Activated effector memory CD4-positive, alpha-beta T cell treated with anti-CD3 and anti-CD28 coated beads, Interleukin-2, amount 50 U/mL, for 16 hours (primary cell): ENCODE data around the gene TFF2.

Source experiments
- DNase-seq: peaks from one replicate; pipeline ENCODE4 v3.0.0-alpha.2; 2020

TFF2 gene

DNA sequence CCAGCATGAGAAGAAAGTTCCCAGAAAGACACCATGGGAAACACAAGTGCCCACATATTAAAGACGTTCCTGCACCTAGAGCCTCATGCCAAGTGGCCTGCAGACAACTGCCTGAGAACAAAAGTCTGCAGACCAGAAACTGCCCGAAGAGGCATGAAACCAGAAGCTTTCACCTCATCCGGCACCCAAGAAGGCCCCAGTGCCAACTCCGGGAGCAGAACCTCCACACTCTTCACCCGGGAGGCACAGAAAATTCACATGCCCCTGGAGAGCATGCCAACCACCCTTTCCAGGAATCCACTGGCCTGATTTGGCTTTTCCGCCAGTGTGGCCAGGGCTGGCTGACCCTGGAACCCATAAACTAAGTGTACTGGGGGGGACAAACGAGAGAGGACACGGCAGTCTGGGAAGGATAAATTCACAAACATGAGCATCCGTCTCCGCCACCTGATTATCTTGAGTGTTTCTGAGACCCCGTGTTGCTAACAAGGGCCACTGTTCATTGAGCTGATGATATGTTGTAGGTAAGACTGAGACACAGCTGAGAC is 6.8 kb downstream of the TFF2 start:
- DNase-seq: peak; percentile 33

DNA sequence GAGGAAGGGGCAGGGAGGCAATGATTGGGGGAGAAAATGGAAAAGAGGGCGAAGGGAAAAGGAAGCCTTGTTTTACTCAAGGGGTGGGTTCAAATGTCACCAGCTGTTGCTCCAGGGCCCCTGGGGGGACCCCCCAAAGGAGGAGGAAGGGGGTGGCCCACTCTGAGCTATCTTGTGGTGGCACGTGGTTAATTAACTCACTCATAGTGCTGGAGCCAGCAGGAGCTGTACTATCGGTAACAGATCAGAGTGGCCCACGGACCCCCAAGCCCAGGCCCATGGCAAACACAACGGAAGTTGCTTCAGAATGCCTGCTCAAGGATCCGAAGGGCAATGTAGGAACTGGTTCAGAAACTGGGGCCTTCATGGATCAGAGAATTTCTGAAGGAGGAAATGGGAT is 7.2 kb downstream of the TFF2 start:
- peak; percentile 54 for DNase-seq

DNA sequence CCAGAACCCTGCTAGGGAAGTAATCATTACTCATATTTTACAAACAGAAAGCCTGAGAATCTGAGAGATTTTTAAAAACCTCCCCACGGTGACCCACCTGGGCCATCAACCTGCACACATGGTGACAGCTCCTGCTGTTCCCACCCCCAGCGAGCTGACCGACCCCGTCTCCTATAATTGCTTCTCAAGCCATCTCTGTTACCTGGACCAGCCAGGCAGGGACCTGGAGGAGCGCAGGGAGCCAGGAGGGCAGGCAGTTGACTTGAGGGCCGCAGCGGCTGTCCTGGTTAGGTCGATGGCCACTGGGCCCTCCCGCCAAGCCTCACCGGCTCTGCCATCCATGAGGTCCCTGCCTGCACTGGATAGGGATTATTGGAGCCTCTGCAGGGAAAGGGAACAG is 7.7 kb downstream of the TFF2 start:
- no peak for DNase-seq

DNA sequence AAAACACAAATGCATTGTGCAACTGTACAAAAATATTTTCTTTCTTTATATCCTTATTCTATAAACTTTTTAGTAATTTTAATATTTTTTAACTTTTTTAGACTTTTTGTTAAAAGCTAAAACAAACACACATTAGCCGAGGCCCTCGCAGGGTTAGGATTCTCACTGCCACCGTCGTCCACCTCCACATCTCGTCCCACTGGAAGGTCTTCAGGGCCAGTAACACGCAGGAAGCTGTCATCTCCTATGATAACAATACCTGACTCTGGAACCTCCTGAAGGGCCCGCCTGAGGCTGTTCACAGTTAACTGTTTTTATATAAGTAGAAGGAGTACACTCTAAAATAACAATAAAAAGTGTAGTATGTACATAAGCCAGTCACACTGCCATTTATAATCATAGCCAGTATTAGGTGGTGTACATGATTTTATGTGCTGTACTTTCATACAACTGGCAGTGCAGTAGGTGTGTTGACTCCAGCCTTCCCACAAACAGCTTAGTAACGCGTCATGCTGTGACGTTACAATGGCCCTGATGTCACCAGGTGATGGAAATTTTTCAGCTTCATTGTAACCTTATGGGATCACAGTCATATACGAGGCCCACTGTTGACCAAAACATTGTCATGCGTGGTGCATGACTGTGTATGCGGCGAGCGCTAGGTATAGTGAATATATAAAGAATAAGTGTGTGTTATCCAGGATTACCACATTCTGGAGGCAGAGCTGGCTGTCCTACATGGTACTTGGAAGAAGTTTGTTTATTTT is 8.8 kb downstream of the TFF2 start:
- peak; percentile 39 for DNase-seq

DNA sequence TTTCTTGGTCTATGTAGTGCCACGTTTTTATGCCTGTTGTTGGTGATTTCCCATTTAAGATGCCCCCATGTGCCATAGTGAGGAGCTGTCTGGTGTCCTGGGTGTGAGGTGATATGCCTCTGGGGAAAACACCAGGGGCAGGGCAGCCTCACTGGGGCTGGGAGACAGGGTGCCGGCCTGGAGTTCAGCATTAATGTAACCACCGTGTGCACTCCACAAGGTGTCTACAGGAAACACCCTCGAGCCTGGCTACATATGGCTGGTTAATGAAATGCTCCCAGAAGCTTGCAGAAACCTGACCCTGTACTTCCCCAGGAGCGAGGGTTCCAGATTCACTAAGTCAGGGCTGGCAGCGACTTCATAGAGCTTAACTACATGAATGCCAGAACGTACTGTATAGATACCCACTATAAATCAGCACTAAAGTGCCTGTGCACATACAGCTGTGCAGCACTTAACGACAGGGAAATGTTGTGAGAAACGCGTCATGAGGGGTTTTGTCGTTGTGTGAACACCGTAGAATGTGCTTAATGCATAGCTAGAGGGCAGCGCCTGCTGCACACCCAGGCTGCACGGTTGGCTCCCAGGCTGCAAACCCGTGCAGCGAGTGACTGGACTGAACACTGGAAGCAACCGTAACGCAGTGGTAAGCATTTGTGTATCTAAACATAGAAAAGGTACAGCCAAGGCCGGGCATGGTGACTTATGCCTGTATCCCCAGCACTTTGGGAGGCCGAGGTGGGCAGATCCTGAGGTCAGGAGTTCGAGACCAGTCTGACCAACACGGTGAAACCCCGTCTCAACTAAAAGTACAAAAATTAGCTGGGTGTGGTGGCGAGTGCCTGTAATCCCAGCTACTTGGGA is 10.4 kb downstream of the TFF2 start:
- no peak for DNase-seq

DNA sequence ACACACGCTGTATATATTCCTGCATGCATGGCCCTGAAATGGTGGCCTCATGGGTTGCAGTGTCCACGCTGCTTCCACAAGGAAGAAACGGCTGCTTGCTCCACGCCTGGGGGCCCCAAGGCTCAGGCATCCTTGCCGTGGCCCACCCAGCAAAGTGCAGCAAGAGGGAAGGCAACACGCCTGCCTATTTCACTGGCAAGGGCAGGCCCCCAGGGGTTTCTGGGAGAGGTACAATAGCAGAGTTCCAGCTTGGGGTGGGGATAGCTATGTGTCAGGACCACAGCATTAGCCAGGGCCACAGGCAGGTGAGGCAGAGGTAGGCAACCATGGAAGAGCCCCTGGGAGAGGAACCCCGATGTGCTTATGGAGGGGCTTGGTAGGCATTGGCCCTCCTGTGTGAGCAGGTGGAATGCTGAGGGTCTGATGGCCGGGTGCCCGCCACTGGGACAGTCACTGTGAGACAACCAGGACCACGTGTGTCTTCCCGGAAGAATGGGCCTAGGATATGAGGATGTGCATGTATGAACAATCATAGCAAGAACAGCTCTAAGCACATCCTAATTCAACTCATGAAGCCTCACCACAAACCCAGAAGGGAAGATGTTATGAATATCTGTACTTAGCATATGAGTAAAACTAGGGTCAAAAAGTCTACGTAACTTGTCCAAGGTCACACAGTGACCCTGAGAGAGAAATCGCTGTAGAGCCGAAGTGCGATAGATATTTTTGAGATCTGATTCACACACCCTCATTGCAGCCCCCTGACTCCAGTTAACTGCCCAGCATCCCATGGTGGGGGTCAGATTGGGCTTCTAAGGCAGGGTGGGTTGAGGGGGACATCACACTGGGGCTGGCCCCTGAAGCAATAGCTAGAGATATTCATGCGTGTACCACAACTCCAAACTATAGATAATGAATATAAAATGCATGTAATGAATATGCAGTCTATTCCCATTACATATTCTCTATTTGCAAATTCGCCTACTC is 11.8 kb downstream of the TFF2 start:
- DNase-seq: peak; percentile 43

DNA sequence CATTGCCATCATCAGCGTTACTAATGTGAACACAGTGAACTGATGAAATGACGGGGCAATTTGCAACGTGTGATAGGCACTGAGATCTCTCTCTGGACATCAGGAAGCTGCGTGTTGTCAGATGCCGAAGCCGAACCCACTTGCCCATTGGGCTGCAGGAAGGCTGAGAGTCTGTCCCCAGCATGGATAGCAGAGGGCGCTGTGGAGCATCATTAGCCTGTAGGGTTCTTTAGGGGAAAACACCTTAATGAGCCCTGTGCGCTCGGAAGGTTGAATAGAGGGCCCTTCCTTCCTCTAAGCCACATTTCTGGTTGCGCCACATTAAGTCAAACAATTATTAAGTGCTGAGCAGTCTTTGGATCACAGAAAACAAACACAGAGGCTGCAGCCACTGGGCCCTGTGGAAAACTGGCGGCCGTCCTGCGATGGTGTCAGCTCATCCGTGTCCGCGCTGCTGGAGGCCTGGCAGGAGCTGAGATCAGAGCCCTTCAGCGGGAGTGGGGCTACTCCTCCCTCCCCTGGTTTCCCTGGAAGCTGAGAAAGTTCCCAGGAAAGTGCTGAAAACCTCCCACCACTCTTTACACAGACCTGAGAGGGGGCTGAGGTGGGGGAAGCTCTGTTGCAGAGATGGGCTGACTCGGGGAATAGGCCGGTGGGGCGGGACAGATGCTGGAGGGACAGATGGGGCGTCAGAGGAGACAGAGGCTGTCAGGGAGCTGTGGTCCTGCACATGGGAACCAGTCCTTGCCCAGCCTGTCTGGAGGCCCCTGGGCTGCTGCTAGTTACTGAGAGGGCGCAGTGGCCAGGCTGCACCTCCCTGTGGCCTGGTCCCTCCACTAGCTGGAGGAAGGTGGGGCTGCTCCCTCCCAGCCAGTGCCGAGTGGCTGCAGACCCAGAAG is 12.7 kb downstream of the TFF2 start:
- peak; percentile 93 for DNase-seq

DNA sequence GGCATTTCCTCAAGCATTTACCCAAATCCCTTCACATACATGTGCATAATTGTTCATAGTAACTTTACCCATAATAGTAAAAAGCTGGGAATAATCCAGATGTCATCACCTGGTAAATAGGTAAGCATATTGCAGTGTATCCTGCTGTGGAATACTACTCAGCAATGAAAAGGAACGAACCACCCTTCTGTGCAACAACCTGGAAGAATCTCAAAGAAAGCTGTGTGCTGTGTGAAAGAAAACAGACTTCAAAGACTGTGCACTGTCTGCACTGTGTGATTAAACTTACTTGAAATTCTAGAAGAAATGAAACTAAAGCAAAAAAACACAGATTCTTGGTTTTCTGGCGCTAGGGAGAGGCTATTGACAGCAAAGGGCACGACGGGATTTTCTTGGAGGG is 13.5 kb downstream of the TFF2 start:
- no peak for DNase-seq

DNA sequence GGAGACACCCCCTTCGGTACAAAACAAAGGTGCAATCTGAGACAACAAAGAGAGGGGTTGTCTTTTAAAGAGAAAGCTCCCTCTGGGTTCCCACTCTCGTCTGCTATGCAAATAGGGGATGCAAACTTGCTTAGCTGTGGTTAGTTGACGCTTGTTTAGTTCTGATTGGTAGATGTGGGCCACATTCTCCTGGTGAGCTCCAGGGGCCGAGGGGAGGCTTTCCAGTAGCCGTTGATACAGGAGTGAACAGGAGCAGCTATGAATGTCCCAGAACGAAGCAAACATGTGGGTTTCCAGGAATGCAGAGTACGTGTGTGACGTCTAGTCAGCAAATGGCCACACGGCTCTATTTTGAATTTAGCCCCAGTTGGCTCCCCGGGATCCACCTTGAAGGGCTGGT is 14.7 kb downstream of the TFF2 start:
- DNase-seq: no peak

DNA sequence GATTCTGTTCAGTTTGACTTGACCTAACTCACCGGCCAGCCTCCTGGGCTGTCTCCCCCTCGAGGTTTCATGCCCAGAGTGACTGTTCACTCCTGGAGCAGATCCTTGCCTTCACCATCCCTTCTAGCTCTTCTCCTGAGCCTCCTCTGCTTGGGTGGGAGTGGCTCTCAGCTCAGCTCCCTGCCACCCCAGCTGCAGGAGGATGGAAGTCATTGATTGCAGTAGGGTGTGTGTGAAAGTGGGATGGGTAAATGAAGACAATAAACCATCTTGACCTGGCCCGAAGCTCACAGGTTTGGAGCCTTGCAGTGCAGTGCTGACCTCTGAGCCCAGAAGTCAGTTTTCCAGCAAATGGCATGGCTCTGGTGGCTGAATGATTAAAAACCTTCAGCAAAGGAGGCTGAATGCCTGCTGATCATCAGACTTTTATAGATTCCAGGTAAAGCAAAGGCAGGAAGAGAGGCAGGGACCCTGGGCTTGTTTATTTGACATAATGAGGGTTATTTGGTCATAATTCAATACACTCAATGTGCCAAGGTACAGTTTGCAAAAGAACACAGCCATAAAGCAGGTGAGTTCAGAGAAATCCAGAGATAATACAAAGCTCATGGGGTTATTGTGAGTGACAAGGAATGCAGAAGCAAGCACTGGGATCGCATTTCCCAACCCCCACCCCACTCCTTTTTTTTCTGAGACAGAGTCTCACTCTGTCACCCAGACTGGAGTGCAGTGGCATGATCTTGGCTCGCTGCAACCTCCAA is 18.1 kb downstream of the TFF2 start:
- no peak for DNase-seq

DNA sequence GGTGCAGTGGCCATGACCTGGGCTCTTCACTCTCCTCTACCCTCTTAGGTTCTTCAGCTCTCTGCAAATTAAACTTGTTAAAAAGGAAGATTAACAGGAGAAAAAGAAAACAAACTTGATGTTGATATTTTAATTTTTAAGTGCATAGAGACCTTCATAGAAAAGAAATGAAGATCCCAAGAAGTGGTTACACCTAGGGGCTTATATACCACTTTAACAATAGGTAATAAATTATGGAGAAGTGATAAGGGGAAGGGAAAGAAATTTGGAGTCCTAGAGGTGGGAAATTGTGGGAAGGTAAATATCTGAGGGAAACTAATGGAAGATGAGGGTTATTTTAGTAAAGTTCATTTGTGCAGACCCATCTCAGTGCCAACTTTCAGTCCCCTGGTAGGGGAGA is 19.1 kb downstream of the TFF2 start:
- DNase-seq: no peak

DNA sequence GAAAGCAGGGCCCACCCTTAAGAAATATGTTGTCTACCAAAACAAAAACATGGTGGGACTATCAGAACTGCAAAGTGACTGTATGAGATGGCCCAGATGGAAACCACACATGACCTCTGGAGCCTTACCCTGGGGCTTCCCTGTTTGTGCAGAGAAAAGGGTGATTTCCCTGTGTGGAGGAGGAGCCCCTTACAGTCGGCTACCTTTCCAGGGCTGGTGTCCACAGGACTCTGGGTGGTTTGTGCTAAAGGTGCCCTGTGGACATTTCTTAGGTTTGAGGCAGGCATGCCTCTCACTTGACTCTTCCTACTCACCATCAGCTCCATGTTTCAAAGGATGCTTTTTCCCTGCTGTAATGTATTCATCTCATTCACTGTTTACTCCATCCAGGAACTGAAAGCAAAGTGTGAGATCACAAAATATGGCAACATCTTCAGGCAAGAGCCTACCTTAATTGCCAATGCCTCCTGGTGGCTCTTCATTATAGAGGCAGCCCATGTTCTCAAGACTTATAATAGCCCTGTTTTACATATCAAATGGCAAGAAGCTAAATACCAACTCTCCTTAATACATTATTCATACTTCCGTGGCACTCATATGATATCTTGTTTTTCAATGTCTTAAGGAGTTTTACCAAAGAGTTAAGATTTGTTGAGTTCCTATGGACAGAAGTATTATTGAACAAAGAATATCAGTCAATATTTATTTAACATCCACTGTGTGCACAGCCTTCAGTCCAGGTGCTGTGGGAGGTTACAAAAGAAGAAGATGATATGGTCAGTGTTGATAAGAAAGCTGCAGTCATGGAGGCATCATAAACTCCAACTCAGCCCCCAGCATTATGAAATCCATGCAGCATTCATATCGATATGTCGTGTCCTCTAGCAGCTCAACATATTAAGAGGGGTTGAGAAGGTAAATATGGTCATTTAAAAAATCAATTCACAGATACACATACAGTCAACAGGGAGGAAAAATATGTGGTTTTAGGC is 20.1 kb downstream of the TFF2 start:
- DNase-seq: no peak

DNA sequence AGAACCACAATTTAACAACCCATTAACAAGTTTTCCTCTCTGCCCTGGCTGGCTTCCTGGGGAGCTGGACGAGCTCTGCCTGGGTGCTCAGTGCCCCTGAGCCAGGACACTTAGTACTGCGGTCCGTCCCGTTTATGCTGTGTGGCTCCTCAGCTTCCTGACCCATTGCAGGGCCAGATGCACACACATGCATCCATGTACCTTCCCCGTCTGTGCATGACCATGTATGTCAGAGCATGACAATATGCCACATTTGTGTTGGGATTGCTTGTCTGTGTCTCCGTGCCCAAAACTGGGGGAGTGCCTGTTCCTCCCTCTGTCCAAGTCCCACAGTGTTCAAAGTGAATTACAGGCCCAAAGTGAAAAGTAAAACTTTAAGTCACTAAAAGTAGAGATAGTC is 25.9 kb downstream of the TFF2 start:
- DNase-seq: peak; percentile 28

DNA sequence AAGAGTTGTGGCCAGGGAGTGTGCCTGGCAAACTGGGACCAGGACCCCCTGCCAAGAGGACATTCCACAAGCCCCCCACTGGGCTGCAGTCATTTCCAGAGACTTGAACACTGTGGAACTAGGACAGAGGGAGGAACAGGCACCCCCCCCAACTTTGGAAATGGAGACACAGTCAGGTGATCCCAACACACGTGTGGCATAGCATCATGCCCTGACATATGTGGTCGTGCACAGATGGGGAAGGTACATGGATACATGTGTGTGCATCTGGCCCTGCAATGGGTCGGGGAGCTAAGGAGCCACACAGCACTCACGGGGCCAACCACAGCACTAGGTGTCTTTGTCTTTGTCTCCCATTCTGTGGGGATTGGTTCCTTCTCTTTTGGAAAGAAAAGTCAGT is 28.9 kb downstream of the TFF2 start:
- DNase-seq: peak; percentile 45

DNA sequence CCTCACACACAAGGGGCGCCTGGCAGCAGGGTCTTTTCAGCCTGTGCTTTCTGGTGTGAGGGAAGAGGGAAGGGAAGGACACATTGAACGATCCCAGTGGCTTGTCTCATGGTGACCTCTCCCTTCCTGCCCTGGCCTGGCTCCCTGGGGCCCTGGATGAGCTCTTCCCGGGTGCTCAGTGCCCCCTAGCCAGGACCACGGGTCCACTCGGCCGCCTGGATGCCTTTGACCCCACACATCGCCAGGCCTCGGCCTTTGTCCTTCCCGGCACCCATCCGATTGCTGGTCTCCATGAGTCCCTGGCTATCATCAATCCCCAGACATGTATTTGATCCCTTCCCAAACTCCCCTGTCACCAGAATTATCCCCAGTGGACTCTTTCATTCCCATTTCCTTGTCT is 29.6 kb downstream of the TFF2 start:
- DNase-seq: peak; percentile 44

DNA sequence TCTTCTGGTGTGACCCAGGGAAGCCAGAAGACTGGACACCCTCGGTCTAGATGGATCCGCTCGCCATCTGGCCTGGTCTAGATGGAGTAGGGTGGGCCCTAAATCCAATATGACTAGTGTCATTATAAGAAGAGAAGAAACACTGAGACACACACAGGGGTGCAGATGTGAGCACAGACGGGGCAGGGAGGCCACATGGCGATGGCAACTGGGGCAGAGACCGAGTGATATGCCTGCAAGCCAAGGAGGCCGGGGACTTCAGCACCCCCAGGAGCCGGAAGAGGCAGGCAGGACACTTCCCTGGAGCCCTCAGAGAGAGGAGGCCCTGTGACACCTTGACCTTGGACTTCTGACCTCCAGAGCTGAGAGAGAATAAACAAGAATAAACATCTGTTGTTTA is 30.0 kb downstream of the TFF2 start:
- DNase-seq: peak; percentile 31

DNA sequence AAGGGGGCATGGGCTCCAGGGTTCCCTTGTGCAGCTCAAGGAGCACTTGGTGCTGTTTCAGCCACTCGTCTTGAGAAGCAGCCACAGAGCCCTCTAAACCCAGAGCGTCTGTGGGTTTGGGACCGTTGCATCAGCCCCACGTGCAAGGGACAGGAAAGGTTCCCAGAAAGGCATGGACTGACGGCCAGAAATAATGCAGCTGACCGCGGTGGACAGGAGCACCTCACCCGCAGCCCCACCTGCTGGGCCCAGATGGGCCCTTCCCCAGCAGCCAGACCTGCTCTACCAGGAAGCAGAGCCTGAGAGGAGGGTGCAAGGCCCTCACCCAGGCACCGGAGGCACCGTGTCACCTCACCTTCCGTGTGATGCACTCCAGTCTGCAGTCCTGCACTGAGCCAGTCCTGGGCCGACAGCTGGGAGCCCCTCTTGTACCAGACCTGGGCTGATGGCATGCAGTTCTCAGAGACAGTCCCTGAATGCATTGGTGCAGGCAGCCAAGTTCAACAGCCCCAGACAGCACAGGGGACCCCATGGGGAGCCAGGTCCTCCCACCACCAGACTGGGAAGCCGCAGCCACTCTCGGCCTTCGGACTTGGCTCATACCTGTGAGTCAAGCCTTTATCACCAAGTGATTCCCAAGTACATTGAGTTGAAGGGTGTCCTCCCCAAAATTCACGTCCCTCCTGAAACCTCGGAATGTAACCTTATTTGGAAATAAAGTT is 30.8 kb downstream of the TFF2 start:
- DNase-seq: peak; percentile 60

DNA sequence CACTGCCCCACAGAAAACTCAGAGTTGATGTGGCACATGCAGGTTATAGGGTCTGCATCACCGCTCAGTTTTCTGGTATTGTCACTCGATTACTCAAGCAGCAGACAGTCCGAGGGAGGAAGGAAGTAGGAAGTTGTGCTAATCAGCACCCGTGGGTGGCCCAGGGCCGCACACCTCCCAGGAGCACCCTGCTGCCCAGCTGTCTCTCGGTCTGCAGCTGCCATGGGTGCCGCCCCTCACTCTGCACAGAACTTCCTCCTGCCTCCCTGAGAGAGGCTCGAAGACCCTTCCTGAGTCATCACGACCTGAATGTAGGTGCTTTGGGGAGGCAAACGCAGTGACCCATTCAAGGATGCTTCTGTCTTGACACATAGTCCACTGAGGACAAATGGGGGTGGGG is 31.4 kb downstream of the TFF2 start:
- peak; percentile 57 for DNase-seq
